SW480 (cell line): ENCODE data around the gene MOCS2.
"Not testable (repeated sequence)": the region's sequence is repeated elsewhere in the genome, so short reads cannot be mapped to it uniquely, and the experiment has no call there.

Experiments
- DNase-seq: peaks from one replicate; pipeline ENCODE4 v3.0.0-alpha.2; 2016; ENCODE audit warnings: low spot score

MOCS2 gene, protein sequence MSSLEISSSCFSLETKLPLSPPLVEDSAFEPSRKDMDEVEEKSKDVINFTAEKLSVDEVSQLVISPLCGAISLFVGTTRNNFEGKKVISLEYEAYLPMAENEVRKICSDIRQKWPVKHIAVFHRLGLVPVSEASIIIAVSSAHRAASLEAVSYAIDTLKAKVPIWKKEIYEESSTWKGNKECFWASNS

GRCh38 chr5:53109443-53110127 lies at the start of gene MOCS2:
MOCS2 (minus strand) TSS chr5:53109757; CDS start chr5:53107174, 2,583 bp downstream.
- DNase-seq: peak; percentile 84

GRCh38 chr5:53151713-53152458 lies 42.3 kb upstream of the MOCS2 start:
- no peak for DNase-seq

DNA sequence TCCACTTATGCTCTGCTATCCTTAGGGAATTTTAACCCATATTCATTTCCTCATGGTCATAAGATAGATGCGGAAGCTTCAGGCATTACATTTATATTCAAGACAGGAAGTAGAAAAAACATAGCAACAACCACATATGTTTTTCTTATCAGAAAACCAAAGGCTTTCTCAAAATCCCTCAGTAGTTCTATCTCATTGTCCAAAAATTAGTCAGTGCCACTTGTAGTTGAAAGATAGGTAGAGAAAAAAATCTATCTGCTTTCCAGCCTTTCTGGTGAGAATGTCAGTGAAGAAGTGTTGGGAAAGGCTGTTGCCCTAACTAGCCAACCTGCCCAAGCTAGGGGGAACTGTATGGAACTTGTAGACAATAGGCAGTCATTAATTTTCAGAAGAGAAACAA lies 23.5 kb upstream of the MOCS2 start:
- no peak for DNase-seq

DNA sequence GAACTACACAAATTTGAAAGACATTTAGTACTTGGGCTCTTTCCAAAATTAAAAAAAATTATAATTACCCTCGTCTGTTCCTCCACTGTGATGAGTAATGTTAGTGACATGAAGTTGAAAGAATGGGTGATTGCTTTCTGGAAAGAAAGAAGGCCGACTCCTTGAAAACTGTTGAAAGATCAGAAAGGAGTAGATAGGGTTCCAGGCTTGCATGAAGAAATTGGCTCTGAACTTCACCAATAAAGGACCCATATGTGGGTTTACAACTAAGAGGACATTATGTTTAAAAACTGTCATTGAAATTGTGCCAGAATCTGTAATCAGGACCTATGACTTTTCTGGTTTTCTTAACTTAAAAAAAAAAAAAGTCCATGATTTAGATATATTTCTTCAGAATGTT lies 20.7 kb upstream of the MOCS2 start:
- DNase-seq: no peak

DNA sequence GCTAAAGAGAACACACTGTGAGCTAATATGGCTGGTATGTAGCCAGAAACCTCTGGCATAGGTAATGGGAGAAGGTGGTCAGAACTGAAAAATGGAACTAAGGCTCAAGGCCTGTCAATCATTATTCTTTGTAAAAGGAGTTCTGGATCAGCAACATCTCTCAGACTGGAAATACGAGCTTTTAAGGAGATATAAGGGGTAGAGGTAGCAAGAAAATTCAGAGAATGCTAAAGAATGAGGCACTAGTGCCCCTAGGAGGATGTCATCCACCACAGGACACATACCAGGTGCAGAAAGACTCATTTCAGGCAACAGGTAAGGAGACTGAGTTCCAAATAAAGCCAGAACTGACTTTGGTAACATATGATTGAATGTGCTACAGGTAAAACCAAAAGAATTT lies 18.9 kb upstream of the MOCS2 start:
- DNase-seq: no peak

GRCh38 chr5:53127107-53127506 lies 17.6 kb upstream of the MOCS2 start:
- no peak for DNase-seq

DNA sequence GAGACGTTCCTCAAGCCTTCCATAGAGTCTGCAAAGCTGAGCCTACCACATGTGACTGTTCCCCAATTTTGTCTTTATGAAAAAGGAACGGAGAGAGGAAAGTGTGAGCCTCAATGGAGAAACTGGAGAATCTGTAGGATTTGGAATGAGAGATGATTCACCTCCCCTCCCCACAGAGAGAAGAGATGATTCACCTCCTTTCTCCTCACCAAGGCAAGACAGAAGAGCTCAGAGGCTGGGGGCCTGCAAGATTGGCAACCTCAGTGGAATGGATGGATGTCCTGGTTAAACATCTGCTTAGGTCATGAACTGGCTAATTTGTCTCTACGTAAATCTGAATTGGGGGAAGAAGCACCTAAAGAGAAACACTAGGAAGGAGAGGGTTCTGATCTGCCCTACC lies 17.0 kb upstream of the MOCS2 start:
- DNase-seq: no peak

DNA sequence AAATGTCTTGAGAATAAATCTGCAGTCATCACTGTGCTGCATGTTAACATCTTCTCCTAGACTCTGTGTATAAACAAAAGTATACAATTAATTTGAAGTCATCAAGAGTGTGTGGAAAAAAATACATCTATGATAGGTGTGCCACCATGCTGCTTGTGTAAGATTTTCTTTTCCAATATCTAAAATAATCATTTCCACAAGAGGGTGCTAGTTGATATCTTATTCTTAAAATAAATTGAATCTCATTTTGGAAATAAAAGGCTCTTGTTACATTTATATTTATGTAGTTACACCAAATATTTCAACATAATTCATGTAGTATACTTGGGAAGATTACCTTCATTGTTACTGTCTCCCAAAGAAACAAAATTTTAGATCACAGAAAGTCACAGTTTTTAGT lies 14.1 kb upstream of the MOCS2 start:
- no peak for DNase-seq

GRCh38 chr5:53120165-53120564 lies 10.6 kb upstream of the MOCS2 start:
- DNase-seq: no peak

DNA sequence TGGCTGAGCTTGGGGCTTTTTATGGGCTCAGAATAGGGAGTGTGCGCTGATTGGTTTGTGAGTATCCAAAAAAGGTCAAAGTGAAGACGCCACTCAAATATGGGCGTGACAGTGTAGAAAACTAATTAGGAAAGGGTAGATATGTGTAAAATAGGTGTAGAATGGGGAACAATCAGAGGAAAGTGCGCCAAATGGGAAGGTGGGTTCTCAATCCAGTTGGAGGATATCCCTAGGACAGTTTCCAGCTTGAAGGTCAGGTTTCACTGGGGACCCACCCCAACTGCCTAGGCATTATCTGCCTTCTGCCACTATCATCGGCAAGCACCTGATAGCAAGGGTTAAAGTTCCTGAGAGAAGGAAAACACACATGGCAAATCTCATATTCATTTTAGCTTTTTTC lies 9.3 kb upstream of the MOCS2 start:
- DNase-seq: no peak

GRCh38 chr5:53116597-53116996 lies 7.0 kb upstream of the MOCS2 start:
- DNase-seq: no peak

- no peak for DNase-seq
These were observed 5.4 kb upstream of the MOCS2 start for GRCh38 chr5:53114988-53115387.

GRCh38 chr5:53113947-53114346 lies 4.4 kb upstream of the MOCS2 start:
- DNase-seq: no peak

- no peak for DNase-seq
These were observed 3.4 kb upstream of the MOCS2 start for GRCh38 chr5:53112909-53113308.

- DNase-seq: not testable (repeated sequence)
These were observed 2.8 kb upstream of the MOCS2 start for GRCh38 chr5:53112307-53112706.

- no peak for DNase-seq
These were observed 1.6 kb upstream of the MOCS2 start for GRCh38 chr5:53111139-53111538.

DNA sequence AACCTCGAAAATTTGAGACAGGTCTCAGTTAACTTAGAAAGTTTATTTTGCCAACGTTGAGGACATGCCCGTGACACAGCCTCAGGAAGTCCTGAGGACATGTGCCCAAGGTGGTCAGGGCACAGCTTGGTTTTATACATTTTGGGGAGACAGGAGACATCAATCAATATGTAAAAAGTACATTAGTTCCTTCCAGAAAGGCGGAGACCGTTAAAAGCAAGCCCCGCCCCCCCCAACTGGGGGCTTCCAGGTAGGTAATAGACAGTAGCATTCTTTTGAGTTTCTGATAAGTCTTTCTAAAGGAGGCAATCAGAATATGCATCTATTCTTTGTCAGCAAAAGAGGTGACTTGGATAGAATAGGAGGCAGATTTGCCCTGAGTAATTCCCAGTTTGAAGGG lies 599 bp upstream of the MOCS2 start:
- no peak for DNase-seq

GRCh38 chr5:53109056-53109442 lies 508 bp downstream of the MOCS2 start:
- DNase-seq: peak; percentile 33

DNA sequence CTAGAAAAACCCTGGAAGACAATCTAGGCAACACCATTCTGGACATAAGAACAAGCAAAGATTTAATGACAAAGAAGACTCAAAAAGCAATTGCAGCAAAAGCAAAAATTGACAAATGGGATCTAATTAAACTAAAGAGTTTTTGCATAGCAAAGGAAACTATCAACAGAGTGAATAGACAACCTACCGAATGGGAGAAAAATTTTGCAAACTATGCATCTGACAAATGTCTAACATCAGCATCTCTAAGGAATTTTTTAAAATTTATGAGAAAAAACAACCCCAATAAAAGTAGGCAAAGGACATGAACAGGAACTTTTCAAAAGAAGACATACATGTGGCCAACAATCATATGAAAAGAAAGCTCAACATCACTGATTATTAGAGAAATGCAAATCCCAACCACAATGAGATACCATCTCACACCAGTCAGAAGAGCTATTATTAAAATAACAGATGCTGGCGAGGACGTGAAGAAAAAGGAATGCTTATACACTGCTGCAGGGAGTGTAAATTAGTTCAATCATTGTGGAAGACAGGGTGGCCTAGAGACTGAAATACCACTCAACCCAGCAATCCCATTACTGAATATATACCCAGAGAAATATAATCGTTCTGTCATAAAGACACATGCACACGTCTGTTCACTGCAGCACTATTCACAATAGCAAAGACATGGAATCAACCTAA lies 3.8 kb downstream of the MOCS2 start:
- no peak for DNase-seq

DNA sequence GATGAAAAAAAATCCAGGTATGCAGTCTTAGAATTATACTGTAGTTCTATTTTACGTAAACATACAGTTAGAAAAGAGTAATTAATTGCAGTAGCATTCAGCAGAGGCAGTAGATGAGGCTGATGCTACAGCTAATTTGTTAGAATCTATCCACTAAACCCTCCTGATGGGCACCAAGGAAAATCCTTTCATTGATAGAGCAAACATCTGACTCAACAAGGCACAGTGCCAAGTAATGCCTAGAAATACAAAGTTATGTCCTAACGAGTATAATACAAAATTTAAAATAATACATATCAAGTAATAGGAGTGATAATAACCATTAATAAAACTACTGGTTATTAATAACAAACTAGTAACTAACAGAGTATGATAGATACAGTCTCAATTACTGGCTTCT lies 9.0 kb downstream of the MOCS2 start:
- no peak for DNase-seq

DNA sequence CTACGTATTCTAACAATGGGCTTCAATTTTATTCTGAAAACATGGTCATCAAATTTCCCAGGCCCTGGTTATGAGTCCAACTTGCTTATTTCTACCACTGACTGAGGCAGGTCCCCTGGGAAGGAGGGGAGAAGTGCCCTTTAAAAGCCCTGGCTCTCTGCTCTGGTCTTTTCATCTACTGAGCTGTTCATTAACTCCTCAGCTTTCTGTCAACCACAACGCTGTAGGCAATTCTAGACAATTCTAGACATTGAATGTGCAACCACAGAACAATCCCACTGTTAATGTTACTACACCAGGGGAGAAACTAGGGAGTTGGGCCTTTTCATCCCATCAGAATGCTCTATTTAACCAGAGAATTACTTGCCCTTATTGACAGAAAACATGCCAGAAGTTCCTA lies 10.0 kb downstream of the MOCS2 start:
- DNase-seq: no peak

DNA sequence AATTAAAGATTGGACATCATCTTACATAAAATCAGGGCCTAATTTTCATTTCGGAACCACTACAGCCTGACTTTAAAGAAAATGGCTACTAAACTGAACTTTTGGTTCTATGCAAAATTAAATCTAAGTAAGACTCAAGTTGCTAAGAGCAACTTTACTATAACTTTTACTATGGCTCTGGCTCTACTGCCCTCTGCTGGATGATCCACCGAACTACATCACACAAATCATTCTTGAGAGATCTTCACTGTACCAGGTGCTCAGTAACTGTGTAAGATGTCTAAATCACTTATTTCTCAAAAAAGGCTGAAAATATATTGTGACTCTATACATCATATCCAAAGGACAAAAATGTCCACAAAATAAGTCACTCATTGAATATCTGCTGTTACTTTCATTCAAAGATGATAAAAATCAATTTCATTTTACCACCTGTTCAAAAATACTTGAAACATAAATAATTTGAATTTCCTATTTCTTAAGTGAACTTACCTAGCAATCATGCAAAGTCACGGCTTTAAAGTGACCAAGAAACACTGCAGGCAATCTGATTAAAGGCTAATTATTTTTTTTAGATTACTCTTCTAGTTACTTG lies 13.5 kb downstream of the MOCS2 start:
- DNase-seq: peak; percentile 29
